HepG2 (cell line): ENCODE results near the gene PPM1M. TPM values are rescaled to one million over a fixed set of nuclear protein-coding genes. Genes with fewer than 3 reads are reported as not detected.
A peak's percentile ranks its signal among the peaks of the same experiment; 100 is the strongest.

Experiments
- ATAC-seq: fragments of 200-7000 bp; cut with Tn5 transposase; 3 replicates; pipeline ENCODE4 v1.9.1; 2020; ENCODE audit warnings: mild to moderate bottlenecking, moderate library complexity
- BruUV-seq: library from RNA; stranded (reverse); fragments of 400-500 nt; replicated peaks from 2 replicates; lab custom pipeline; 2021; lab: Mats Ljungman, UMichigan
- CTCF ChIA-PET: fragments of 300-600 bp; formaldehyde crosslinking; extraction: SDS; loops from one replicate; lab custom pipeline; 2021; ENCODE audit warnings: low total read pairs, inconsistent platforms, low intra/inter-chr PET ratio; lab: Yijun Ruan, JAX
- POLR2A ChIA-PET: fragments of 350-600 bp; sonication (Branson Sonifier 250); formaldehyde crosslinking; loops from one replicate; lab custom pipeline; 2020; ENCODE audit warnings: antibody characterized with exemption, inconsistent platforms; lab: Yijun Ruan, JAX
- DNase-seq: peaks from one replicate; pipeline ENCODE4 v3.0.0-alpha.2; 2015; ENCODE audit warnings: low spot score
- FAIRE-seq: peaks from 3 replicates; lab custom pipeline; 2011; peaks lifted over from hg19 to GRCh38; lab: Jason Lieb, UNC
- H2AFZ ChIP-seq: one replicate; pipeline ENCODE4 v1.6.1; 2011; ENCODE audit warnings: low read length, inconsistent platforms
- H3K27ac ChIP-seq: fragments of 300-600 bp; 3 replicates; pipeline ENCODE4 v1.8.0; 2011; ENCODE audit warnings: mixed run types, mild to moderate bottlenecking, mixed read lengths, low read length, inconsistent platforms; ENCODE audit not compliant: insufficient read depth; ENCODE audit errors: extremely low read length
- H3K27me3 ChIP-seq, 2 experiments: fragments of 200-600 bp in 1 of 2; 2 replicates in 1 of 2; 3 replicates in 1 of 2; pipeline versions ENCODE4 v1.6.0 to v1.8.0; 2011; ENCODE audit warnings: low read length in 2 of 2, mild to moderate bottlenecking in 2 of 2, moderate library complexity in 2 of 2, inconsistent platforms in 1 of 2; ENCODE audit not compliant: insufficient read depth in 2 of 2, control insufficient read depth in 1 of 2
- H3K36me3 ChIP-seq, 2 experiments: fragments of 200-600 bp in 1 of 2; replicated peaks in 1 of 2; 2 replicates in 1 of 2; 3 replicates in 1 of 2; pipeline versions ENCODE4 v1.5.1 to v1.8.0; 2011; ENCODE audit warnings: low read length in 2 of 2, inconsistent platforms in 1 of 2; ENCODE audit not compliant: insufficient read depth in 2 of 2, control insufficient read depth in 1 of 2
- H3K4me1 ChIP-seq: 2 replicates; pipeline ENCODE4 v1.5.1; 2012; ENCODE audit warnings: low read length, inconsistent platforms; ENCODE audit not compliant: insufficient read depth
- H3K4me2 ChIP-seq: 2 replicates; pipeline ENCODE4 v1.6.0; 2011; ENCODE audit warnings: low read depth, low read length, inconsistent platforms
- H3K4me3 ChIP-seq, 3 experiments: fragments of 200-600 bp in 1 of 3; sonication (generic), shearing (Covaris generic) in 1 of 3; replicated peaks in 1 of 3; 2 replicates each; pipeline ENCODE4 v1.5.1; 2011 to 2016; ENCODE audit warnings: low read length in 3 of 3, inconsistent platforms in 2 of 3, low read depth in 2 of 3, mild to moderate bottlenecking in 2 of 3, control low read depth in 1 of 3, mixed read lengths in 1 of 3; ENCODE audit not compliant: insufficient read depth in 1 of 3
- H3K79me2 ChIP-seq: one replicate; pipeline ENCODE4 v1.6.1; 2011; ENCODE audit warnings: low read length, inconsistent platforms; ENCODE audit not compliant: insufficient read depth
- H3K9ac ChIP-seq: 2 replicates; pipeline ENCODE4 v1.6.0; 2011; ENCODE audit warnings: mild to moderate bottlenecking, low read depth, low read length, inconsistent platforms; ENCODE audit not compliant: insufficient read depth
- H3K9me3 ChIP-seq: 2 replicates; pipeline ENCODE4 v1.5.1; 2012; ENCODE audit warnings: mild to moderate bottlenecking, low read length
- H4K20me1 ChIP-seq: 2 replicates; pipeline ENCODE4 v1.6.0; 2011; ENCODE audit warnings: inconsistent platforms, mild to moderate bottlenecking, low read length, moderate library complexity; ENCODE audit not compliant: insufficient read depth
- AKNA ChIP-seq: sonication (generic); formaldehyde crosslinking; IDR thresholded peaks from 2 replicates; pipeline ENCODE4 v1.4.0; 2020; ENCODE audit warnings: missing genetic modification reagents, borderline replicate concordance
- ZBTB43 ChIP-seq: sonication (generic); formaldehyde crosslinking; conservative IDR thresholded peaks from 2 replicates; pipeline ENCODE4 v1.4.0; 2020; ENCODE audit warnings: missing genetic modification reagents
- ZNF274 ChIP-seq: sonication (generic); formaldehyde crosslinking; IDR thresholded peaks from 2 replicates; pipeline ENCODE4 v1.5.1; 2020; ENCODE audit warnings: mild to moderate bottlenecking, missing genetic modification reagents
- ZNF451 ChIP-seq: sonication (generic); formaldehyde crosslinking; IDR thresholded peaks from 2 replicates; pipeline ENCODE4 v1.5.0; 2020; ENCODE audit warnings: mild to moderate bottlenecking, missing genetic modification reagents
- ZNF580 ChIP-seq: IDR thresholded peaks from 2 replicates; pipeline ENCODE4 v1.6.1; 2016; ENCODE audit warnings: low read depth, borderline replicate concordance
- ZNF619 ChIP-seq: sonication (generic); formaldehyde crosslinking; IDR thresholded peaks from 2 replicates; pipeline ENCODE4 v1.4.0; 2020; ENCODE audit warnings: mild to moderate bottlenecking, missing genetic modification reagents
- ZNF878 ChIP-seq: sonication (generic); formaldehyde crosslinking; IDR thresholded peaks from 2 replicates; pipeline ENCODE4 v1.8.1; 2023; ENCODE audit warnings: mild to moderate bottlenecking, missing genetic modification reagents, moderate library complexity
- WGBS: methylation state at CpG from one replicate; pipeline ENCODE4 v1.1.6; 2017; ENCODE audit warnings: low lambda C conversion rate; 5-methylcytosine and 5-hydroxymethylcytosine counted together
- in situ Hi-C: cut with HindIII; loops from 2 replicates; pipeline ENCODE4 v1.10.0; 2017; ENCODE audit warnings: low pct_unique_long_range_greater_than_20kb; ENCODE audit not compliant: extremely low pct_ligation_motif_present
- intact Hi-C: fragments of 100-400 bp; cut with micrococcal nuclease; formaldehyde crosslinking; loops from one replicate; pipeline ENCODE4 v1.10.0; 2022; ENCODE audit not compliant: unreplicated experiment
- polyA plus RNA-seq, 8 experiments: library from polyadenylated mRNA; depleted of rRNA in 3 of 8; stranded (reverse) in 7 of 8; unstranded in 1 of 8; fragments of >200 nt; fragmentation: Illumina TruSeq in 4 of 8; extraction: Trizol in 4 of 8; gene quantifications; 2 replicates each; pipeline versions ENCODE4 v1.2.1 to v1.2.3, GENCODE V29; 2011 to 2016; ENCODE audit warnings: low read depth in 4 of 8, missing spikeins in 1 of 8, mixed read lengths in 1 of 8; ENCODE audit not compliant: insufficient read depth in 1 of 8
- total RNA-seq, 5 experiments: library from RNA; depleted of rRNA; stranded (reverse); fragments of >200 nt; fragmentation: Illumina TruSeq; extraction: Trizol; gene quantifications; 2 replicates each; pipeline ENCODE4 v1.2.3, GENCODE V29; 2016; ENCODE audit warnings: low read depth in 1 of 5
- TF ChIP-seq, protein P1 (sequence below): sonication (generic); formaldehyde crosslinking; IDR thresholded peaks from 2 replicates; pipeline ENCODE4 v1.4.0; 2020; ENCODE audit warnings: missing genetic modification reagents, borderline replicate concordance
- TF ChIP-seq, protein P2 (sequence below): sonication (generic); formaldehyde crosslinking; IDR thresholded peaks from 2 replicates; pipeline ENCODE4 v1.8.1; 2023; ENCODE audit warnings: missing genetic modification reagents, inconsistent platforms, borderline replicate concordance

The PPM1M gene
- total and polyA plus RNA-seq, 2 of the 13 experiments (the other 11 are each of a cell fraction or from before 2014, with no cell fraction given) = 2.5 to 5.9 TPM

- TF ChIP-seq ZBTB43 (CRISPR knock-in tag) (no peak), ZNF580 (CRISPR knock-in tag) (0 out of 2 replicates have a peak, but pooled peaks have one; percentile 39)
Observed at GRCh38 chr3:52220380-52221026, 25.1 kb upstream of the PPM1M start (continued).

DNA sequence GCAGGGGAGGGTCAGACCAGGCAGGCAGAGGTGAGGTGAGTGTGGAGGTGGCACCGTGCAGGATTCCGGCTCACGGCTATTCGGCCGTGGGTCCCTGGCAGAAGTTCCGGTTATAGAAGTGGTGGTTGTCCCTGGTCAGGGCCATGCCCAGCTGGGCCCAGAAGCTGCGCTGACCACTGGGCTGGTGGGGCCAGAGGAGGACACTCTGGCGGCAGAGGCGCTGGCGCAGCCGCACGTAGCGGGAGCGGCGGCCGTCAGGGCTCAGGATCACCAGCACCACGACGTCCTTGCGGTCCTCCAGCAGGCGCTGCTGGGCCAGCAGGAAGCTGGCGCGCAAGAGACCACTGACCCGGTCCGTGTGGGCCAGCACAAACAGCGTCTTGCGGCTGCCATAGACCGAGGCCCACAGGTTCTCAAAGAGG lies 24.4 kb upstream of the PPM1M start:
- intact Hi-C loops (loop anchor here (2.0 to 5.0 kb wide), 2 partner anchors 70 to 116 kb away; no protein-coding TSS in a partner anchor), in situ Hi-C loops (no loop called here)
- BruUV-seq = no TSS peak
- no peak overlapping the region for H3K27ac ChIP-seq
- TF ChIP-seq, protein P1, sequence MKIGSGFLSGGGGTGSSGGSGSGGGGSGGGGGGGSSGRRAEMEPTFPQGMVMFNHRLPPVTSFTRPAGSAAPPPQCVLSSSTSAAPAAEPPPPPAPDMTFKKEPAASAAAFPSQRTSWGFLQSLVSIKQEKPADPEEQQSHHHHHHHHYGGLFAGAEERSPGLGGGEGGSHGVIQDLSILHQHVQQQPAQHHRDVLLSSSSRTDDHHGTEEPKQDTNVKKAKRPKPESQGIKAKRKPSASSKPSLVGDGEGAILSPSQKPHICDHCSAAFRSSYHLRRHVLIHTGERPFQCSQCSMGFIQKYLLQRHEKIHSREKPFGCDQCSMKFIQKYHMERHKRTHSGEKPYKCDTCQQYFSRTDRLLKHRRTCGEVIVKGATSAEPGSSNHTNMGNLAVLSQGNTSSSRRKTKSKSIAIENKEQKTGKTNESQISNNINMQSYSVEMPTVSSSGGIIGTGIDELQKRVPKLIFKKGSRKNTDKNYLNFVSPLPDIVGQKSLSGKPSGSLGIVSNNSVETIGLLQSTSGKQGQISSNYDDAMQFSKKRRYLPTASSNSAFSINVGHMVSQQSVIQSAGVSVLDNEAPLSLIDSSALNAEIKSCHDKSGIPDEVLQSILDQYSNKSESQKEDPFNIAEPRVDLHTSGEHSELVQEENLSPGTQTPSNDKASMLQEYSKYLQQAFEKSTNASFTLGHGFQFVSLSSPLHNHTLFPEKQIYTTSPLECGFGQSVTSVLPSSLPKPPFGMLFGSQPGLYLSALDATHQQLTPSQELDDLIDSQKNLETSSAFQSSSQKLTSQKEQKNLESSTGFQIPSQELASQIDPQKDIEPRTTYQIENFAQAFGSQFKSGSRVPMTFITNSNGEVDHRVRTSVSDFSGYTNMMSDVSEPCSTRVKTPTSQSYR = no peak
- TF ChIP-seq ZNF878 (CRISPR knock-in tag) (no peak), AKNA (no peak), ZNF619 (CRISPR knock-in tag) (0 out of 2 replicates have a peak, but pooled peaks have one; percentile 14), ZNF451 (CRISPR knock-in tag) (no peak), ZNF274 (no peak)
- TF ChIP-seq, protein P2, sequence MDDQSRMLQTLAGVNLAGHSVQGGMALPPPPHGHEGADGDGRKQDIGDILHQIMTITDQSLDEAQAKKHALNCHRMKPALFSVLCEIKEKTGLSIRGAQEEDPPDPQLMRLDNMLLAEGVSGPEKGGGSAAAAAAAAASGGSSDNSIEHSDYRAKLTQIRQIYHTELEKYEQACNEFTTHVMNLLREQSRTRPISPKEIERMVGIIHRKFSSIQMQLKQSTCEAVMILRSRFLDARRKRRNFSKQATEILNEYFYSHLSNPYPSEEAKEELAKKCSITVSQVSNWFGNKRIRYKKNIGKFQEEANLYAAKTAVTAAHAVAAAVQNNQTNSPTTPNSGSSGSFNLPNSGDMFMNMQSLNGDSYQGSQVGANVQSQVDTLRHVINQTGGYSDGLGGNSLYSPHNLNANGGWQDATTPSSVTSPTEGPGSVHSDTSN (CRISPR knock-in tag) = no peak
- no peaks in the 10 kb centered on the region for H3K36me3 ChIP-seq
- no peaks in the 10 kb centered on the region for H3K9me3 ChIP-seq
- no peak overlapping the region for H3K4me3 ChIP-seq
- DNase-seq (no peak), ATAC-seq (no peak), FAIRE-seq (no peak)
- H3K4me1 ChIP-seq = peaks cover 46% of the 10 kb centered on the region
- no peak overlapping the region for H3K9ac ChIP-seq
- 86% methylated on average over 9 of the region's 27 CpGs for WGBS
- POLR2A ChIA-PET = interaction anchor here (0.9 to 3.5 kb wide), 7 partner anchors 16 to 225 kb away, joined by 3 to 12 read pairs (median 3); partner anchors contain the start of genes POC1A, RPL29 and WDR82
- no peaks in the 10 kb centered on the region for H4K20me1 ChIP-seq
- no peaks in the 10 kb centered on the region for H3K79me2 ChIP-seq
- no peak overlapping the region for H3K4me2 ChIP-seq
- CTCF ChIA-PET = interaction anchor here (2.6 kb wide), 1 partner anchor 118 kb away, joined by 15 read pairs; no protein-coding TSS in a partner anchor
- no peak overlapping the region for H2AFZ ChIP-seq
- H3K27me3 ChIP-seq = peaks cover 1 to 12% of the 10 kb centered on the region in 2 experiments; a peak in 4 of 5 replicates
